GM18505 (cell line): ENCODE results near the gene TGFBRAP1.
"Not testable (repeated sequence)": the region's sequence is repeated elsewhere in the genome, so short reads cannot be mapped to it uniquely, and the experiment has no call there.

Experiments used
- ATAC-seq: cut with Tn5 transposase; IDR thresholded peaks from one replicate; pipeline ENCODE4 v1.9.1; 2021; ENCODE audit not compliant: unreplicated experiment
- POLR2A ChIP-seq: IDR thresholded peaks from 4 replicates; pipeline ENCODE4 v1.6.1; 2011; ENCODE audit warnings: borderline replicate concordance; ENCODE audit not compliant: insufficient read depth, insufficient read length; ENCODE audit errors: extremely low read depth

Gene TGFBRAP1

DNA sequence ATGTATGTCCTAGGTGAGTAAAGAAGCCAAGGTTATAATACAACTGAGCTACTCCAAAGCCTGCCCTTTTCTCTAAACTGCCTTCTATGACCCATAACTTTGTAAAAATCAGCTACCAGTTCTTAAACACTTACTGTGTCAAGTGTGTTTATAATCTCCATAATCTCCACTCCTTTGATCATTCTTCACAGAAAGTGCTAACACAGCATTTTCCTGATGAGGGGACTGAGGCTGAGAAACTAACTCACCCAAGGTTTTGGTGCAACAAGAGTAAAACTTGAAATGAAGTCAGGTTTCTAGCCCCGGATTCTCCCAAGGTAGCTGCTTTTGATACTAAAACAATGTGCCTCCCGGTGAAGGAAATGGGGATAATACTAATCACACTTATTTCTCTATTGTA, 5.9 kb upstream of the TGFBRAP1 start:
- no peak for ATAC-seq
- TF ChIP-seq POLR2A, result no peak

DNA sequence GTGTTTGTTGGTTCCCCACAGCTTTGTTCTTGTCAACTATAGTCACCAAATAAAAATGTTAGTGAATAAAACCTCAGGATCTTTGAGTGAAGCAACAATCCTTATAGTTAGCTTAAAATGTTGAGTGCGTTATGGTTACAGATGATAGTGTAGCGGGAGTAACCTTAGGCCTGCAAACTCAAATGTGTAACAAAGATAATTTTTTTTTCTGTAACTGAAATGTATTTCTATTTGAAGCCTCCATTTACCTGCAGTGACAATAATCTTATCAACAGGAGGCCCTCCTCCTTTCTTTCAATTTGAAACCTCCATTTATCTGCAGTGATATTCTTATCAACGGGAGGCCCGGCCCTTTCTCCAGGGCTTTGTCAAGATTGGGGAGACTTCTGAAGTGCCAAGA, 4.7 kb upstream of the TGFBRAP1 start:
- ATAC-seq, result no peak
- no peak for TF ChIP-seq POLR2A

DNA sequence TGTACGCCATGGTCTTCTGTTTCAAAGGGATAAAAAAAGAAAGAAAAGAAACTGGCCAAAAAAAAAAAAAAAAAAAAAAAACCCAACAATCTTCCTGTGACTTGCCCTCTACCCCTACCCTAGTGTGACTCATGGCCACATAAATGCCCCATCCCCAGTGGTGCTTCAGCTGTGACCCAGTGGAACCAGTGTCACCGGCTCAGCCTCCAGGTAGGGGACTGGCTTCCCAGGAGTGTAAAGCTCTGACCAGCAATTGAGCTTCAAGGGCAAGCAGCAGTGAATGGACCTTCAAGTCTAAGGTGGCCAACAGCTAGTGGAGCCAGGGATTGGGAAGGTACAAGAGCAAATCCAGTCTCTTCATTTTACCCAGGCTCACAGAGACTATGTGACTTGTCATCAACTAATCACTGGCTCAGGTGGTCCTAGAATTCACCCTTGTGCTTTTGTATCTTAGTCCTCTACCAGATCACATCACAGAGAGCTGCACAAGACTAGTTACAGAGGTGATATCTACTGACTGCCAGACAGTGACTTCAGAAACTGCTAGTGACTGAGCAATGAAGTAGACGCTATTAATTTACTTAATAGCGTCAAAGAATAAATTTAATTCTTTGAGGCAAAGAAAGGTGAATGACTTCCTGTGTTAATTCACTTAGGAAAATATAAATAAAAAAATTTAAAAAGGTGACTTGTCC, 1.3 kb upstream of the TGFBRAP1 start:
- ATAC-seq, result no peak
- TF ChIP-seq POLR2A, result no peak

DNA sequence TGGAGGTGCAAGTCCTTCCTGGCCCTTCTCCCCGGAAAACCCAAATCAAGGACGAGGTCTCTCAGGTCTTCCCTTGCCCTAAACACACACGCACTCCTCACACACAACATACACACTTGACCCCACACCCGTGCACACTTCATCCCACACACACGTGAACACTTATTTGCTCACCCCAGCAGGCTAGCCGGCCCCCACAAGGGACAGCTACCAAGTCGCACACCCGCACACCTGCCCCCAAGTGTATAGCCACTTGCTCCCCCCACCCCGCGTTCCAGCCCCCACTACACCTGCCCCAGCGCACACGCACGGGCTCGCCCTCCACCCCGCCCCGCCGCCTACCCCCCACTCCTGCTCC, 359 bp downstream of the TGFBRAP1 start:
- TF ChIP-seq POLR2A, result no peak
- ATAC-seq, result no peak

DNA sequence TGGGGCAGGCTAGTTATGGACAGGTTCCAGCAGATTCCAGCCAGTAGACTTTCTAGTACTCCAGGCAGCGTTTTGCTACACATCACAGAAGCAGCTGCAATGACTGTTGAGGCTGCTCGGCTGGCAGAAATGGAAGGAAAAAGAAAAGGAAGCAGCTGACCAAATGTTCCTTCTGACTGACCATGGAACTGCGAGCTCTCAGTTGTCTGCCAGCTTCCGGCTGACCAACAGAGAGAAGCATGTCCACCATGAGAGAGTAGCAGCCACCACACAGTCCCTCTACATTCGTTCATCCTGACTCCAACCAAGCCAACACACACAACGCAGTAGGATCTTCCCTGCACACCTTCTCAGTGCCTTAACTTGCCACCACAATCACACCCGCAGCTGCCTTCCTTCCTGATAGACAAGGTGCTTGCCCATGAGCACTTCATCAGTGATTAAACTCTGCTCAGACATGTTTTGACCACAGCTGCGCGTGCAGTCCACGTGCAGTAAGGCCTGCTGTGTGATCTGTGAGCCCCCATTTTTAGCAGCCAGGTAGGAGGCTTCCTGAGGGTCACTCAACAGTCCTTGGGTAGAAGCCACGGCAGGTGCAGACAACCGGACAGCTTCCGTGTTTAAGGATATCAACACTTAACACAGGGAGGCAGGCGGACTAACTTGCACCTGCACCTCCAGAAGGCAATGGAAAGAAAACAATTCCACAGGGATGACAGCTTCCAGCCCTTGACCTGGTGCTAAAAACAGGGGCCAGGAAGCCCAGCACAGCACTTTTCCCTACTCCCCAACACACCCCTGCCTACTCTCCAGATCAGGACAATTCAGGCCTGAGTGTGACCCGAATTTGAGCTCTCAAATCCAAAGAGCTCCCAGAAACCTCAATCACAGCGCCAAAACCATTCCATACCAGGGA, 996 bp downstream of the TGFBRAP1 start:
- no peak for ATAC-seq
- no peak for TF ChIP-seq POLR2A

DNA sequence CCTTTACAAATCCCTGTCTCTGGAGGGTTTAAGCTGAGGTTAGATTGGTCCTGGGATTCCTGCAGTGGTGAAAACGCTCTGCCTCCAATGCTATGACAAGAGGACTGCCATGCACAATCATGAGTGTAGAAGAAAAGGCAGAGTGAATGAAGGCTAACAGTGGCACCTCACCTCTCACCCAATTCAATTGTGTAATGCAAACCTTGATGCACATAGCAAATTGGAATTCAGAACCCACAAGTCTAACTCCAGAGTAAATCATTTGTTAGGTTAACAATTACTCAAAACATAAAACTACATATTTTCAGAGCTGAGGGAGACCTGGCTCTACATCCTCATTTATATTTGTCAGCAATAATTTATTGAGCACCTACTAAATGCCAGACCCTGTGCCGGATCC, 1.8 kb downstream of the TGFBRAP1 start:
- TF ChIP-seq POLR2A, result no peak
- ATAC-seq, result no peak

DNA sequence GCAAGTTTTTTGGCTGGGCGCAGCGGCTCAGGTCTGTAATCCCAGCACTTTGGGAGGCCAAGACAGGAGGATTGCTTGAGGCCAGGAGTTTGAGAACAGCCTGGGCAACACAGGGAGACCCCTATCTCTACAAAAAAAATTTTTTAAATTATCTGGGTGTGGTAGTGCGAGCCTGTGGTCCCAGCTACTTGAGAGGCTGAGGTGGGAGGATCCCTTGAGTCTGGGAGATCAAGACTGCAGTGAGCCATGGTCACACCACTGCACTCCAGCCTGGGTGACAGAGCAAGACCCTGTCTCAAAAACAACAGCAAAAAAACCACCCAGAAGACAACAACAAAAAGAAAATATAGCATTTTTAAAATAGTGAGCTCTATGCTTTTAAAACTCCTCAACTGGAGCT, 2.3 kb downstream of the TGFBRAP1 start:
- ATAC-seq, result not testable (repeated sequence)

DNA sequence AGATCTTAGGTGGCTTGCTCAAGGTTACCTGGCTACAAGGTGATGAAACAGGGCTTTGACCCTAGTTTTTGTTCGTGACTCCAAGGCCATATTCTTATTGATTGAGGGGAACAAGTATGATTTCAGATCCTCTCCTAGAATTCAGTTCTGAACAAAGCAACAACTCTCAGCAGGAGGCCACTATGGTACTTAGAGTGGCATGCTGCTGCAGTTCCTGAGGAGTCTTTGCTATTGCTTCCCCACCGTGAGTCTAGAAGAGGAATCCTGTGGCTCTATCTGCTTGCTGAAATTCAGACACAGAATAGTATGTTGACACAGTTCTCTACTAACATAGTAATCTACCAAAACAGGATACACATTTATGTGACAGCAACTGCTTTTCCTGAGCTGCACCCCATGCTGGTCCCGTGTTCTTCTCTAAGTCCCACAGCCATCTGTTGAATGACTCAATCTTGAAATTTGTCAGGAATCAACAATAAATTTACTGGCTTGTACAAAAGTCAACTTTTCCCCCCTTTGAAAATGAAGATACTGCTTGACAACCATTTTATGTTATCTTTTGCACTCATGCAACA, 4.1 kb downstream of the TGFBRAP1 start:
- no peak for TF ChIP-seq POLR2A
- no peak for ATAC-seq

DNA sequence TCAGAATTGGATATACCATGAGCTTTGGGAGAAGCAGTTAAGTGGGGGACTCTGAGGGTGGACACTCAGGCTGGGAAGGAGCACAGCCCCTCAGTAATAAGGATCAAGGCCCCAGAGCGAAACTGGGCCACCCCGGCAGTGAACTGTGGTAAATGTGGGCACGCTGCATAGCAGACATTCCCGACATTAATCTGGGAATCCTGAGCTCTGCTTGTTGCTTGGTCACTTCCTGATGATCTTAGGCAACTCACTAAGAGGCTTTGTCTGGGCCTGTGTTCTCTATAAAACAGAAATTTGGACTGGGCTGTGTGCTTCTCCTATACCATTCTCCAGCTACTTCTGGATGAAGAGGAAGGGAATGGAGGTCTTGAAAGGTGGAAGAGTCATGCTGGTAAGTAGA, 4.8 kb downstream of the TGFBRAP1 start:
- no peak for ATAC-seq
- no peak for TF ChIP-seq POLR2A

DNA sequence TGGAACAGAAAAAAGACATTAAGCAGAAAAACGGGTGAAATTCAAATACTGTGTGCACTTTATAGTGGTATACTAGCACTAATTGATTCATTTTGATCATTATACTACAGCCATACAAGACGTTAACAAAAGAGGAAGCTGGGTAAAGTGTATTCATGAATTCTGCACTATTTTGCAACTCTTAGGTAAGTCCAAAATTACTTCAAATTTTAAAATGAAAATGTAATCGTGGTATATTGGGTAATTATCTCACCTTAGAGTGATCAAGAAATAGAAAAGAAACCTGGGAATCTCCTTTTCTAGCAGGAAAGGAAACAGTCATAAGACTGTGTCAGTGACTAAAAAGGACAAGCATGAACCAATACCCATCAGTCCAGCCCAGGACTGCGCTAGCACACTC, 5.4 kb downstream of the TGFBRAP1 start:
- TF ChIP-seq POLR2A, result no peak
- ATAC-seq, result no peak

DNA sequence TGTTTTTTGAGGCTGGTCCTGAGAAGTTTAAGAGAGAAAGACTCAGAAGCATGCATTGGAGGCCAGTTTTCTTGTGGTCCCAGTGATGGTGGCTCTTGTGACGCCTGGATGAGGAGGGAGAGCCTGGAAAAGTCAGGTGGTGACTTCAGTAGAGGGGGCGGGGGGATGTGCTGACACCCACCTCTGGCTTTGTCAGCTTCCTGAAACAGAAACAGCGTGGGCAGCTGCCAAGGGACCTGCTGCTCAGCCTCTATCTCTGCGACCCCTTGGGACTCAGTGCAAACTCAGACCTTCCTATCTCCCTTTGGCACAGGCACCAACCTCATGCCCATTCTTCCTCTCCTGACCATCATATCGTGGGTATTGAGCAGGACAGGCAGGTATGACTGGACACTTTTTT, 6.4 kb downstream of the TGFBRAP1 start:
- no peak for TF ChIP-seq POLR2A
- no peak for ATAC-seq

DNA sequence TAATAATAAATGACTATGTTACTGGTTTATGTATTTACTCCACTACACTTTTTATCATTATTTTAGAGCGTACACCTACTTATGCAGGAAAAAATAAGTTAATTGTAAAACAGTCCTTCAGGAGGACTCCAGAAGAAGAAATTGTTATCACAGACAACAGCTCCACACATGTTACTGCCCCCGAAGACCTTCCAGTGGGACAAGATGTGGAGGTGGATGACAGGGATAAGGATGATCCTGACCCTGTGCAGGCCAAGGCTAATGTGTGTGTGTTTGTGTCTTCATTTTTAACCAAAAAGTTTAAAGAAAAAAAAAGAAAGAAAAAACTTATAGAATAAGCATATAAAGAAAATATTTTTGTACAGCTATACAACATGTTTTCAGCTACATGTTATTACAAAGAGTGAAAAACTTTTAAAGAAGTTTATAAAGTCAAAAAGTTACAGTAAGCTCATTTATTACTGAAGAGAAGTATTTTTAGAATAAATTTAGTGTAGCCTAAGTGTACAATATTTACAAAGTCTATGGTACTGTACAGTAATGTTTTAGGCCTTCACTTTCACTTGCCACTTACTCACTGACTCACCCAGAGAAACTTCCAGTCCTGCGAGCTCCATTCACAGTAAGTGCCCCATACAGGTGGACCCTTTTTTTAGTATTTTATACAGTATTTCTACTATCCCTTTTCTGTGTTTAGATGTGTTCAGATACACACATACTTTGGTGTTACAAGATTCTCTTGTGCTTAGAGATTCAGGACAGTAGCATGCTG, 7.5 kb downstream of the TGFBRAP1 start:
- ATAC-seq, result no peak
- no peak for TF ChIP-seq POLR2A

DNA sequence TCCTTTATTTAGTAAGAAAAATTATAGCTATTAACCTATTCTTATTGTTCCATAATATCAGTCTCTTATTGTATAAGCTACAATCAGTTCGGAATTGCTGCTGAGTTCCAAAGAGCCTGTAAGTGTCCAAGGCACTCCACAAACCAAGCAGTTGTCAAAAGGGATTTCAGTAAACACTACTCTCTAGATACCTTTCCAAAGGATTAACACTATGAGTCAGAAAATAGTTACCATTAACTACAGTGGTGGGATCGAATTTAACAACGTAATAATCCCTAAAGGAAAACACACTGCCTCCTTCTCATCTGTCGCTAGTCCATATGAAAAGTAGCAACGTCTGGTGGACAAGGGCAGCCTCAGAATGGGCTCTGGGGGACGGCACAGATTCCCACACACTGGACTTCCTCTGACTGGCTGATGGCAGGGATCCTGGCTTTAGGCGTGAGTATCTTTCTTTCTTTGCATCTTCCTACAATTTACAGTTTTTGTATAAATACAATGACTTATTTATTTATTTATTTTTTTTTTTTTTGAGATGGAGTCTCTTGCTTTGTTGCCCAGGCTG, 8.8 kb downstream of the TGFBRAP1 start:
- ATAC-seq, result no peak

More for the DNA sequence above, 8.8 kb downstream of the TGFBRAP1 start:
- TF ChIP-seq POLR2A, result no peak
